Measurements from ENCODE around the gene CYP4F2.
"Not testable (repeated sequence)": the region's sequence is repeated elsewhere in the genome, so short reads cannot be mapped to it uniquely, and the experiment has no call there.

CYP4F2 gene

DNA sequence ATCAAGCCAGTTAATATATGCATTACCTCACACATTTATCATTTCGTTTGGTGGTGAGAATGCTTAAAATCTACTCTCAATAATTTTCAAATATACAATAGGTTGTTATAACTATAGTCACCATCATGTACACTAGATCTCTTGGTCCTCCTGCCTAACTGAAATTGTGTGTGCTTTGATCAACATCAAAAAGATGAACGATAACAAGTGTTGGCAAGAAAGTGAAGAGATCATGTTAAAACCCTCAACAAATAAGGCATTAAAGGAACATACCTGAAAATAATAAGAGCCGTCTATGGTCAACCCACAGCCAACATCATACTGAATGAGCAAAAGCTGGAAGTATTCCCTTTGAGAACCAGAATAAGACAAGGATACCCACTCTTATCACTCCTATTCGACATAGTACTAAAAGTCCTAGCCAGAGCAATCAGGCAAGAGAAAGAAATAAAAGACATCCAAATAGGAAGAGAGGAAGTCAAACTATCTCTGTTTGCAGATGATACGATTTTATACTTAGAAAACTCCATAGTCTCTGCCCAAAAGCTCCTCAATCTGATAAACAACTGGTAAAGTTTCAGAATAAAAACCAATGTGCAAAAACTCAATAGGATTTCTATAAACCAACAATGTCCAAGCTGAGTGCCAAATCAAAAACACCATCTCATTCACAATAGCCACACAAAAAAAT, 54.5 kb downstream of the CYP4F2 start:
- H3K4me1 ChIP-seq (ENCODE audit: insufficient read depth, poor library complexity, severe bottlenecking) = no peaks in the 10 kb centered on the region
- no peak for ATAC-seq (ENCODE audit: low read depth)
- no peak overlapping the region for H3K27ac ChIP-seq (ENCODE audit: poor library complexity, severe bottlenecking)
- TF ChIP-seq, protein P1, sequence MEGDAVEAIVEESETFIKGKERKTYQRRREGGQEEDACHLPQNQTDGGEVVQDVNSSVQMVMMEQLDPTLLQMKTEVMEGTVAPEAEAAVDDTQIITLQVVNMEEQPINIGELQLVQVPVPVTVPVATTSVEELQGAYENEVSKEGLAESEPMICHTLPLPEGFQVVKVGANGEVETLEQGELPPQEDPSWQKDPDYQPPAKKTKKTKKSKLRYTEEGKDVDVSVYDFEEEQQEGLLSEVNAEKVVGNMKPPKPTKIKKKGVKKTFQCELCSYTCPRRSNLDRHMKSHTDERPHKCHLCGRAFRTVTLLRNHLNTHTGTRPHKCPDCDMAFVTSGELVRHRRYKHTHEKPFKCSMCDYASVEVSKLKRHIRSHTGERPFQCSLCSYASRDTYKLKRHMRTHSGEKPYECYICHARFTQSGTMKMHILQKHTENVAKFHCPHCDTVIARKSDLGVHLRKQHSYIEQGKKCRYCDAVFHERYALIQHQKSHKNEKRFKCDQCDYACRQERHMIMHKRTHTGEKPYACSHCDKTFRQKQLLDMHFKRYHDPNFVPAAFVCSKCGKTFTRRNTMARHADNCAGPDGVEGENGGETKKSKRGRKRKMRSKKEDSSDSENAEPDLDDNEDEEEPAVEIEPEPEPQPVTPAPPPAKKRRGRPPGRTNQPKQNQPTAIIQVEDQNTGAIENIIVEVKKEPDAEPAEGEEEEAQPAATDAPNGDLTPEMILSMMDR (IDR thresholded peaks at IDR 0.05; ENCODE audit: poor library complexity, severe bottlenecking) = no peak
- no peaks in the 10 kb centered on the region for H3K36me3 ChIP-seq (ENCODE audit: low read depth)
- no peak for DNase-seq (ENCODE audit: low spot score)
- no peaks in the 10 kb centered on the region for H3K9me3 ChIP-seq (ENCODE audit: severe bottlenecking)
- H3K27me3 ChIP-seq (ENCODE audit: insufficient read depth, poor library complexity, severe bottlenecking) = no peaks in the 10 kb centered on the region
- no peak overlapping the region for H3K4me3 ChIP-seq (ENCODE audit: severe bottlenecking)

DNA sequence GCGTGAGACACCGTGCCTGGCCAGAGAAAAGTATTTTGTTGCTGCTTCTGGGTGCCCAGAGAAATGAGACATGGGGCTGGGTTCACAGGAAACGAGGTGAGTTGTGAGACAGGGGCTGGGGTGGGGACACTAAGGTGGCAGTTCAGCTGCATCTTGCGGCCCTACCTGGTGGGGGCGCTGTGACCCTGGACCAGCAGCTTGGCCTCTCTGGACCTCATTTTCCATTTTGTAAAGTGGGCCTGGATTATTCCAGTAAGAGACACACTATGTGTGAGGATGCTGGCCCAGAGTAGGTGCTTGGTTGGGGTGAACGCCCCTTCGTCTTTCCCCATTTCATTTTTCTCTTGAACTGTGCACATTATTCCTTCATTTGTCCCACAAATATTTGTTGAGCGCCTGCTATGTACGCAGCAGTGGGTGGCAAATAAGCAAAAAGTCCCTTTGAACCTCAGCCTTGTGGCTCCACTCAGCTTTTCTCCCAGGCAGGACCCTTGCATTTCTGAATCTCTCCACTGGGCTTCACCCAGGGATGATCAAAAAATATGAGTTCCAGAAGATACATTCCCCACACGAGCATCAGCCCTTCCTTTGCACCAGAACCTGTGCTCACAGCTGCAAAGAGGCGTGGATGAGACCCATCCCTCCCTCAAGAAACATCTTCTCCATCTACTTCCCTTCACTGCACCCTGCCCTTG, 55.9 kb downstream of the CYP4F2 start:
- H3K4me1 ChIP-seq (ENCODE audit: insufficient read depth, poor library complexity, severe bottlenecking) = peaks cover 6% of the 10 kb centered on the region
- H3K27ac ChIP-seq (ENCODE audit: poor library complexity, severe bottlenecking) = no peak overlapping the region
- DNase-seq (ENCODE audit: low spot score) (no peak), ATAC-seq (ENCODE audit: low read depth) (no peak)
- H3K36me3 ChIP-seq (ENCODE audit: low read depth) = no peaks in the 10 kb centered on the region
- no peak overlapping the region for H3K4me3 ChIP-seq (ENCODE audit: severe bottlenecking)
- H3K9me3 ChIP-seq (ENCODE audit: severe bottlenecking) = no peaks in the 10 kb centered on the region
- H3K27me3 ChIP-seq (ENCODE audit: insufficient read depth, poor library complexity, severe bottlenecking) = no peaks in the 10 kb centered on the region
- TF ChIP-seq, protein P1 (IDR thresholded peaks at IDR 0.05; ENCODE audit: poor library complexity, severe bottlenecking) = no peak

DNA sequence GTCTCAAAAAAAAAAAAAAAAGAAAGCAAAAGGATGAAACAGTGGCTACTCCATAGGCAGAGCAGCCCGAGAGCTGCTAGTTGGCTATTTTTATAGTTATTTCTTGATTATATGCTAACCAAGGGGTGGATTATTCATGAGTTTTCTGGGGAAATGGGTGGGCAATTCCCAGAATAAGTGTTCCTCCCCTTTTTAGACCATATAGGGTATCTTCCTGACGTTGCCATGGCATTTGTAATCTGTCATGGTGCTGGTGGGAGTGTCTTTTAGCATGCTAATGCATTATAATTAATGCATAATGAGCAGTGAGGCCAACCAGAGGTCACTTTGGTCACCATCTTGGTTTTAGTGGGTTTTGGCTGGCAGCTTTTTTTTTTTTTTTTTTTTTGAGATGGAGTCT, 57.0 kb downstream of the CYP4F2 start:
- TF ChIP-seq, protein P1 (IDR thresholded peaks at IDR 0.05; ENCODE audit: poor library complexity, severe bottlenecking) = no peak
- H3K27ac ChIP-seq (ENCODE audit: poor library complexity, severe bottlenecking) = no peak overlapping the region
- H3K4me3 ChIP-seq (ENCODE audit: severe bottlenecking) = no peak overlapping the region
- peaks cover 10% of the 10 kb centered on the region for H3K4me1 ChIP-seq (ENCODE audit: insufficient read depth, poor library complexity, severe bottlenecking)
- ATAC-seq (ENCODE audit: low read depth) (no peak), DNase-seq (ENCODE audit: low spot score) (no peak)
- no peaks in the 10 kb centered on the region for H3K27me3 ChIP-seq (ENCODE audit: insufficient read depth, poor library complexity, severe bottlenecking)
- H3K9me3 ChIP-seq (ENCODE audit: severe bottlenecking) = no peaks in the 10 kb centered on the region
- peaks cover 2% of the 10 kb centered on the region for H3K36me3 ChIP-seq (ENCODE audit: low read depth)

DNA sequence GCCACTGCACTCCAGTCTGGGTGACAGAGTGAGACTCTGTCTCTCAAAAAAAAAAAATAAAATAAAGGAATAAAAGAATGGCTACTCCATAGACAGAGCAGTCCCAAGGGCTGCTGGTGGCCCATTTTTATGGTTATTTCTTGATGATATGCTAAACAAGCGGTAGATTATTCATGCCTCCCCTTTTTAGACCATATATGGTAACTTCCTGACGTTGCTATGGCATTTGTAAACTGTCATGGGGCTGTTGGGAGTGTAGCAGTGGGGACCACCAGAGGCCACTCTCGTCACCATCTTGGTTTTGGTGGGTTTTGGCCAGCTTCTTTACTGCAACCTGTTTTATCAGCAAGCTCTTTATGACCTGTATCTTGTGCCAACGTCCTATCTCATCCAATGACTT, 58.0 kb downstream of the CYP4F2 start:
- H3K4me1 ChIP-seq (ENCODE audit: insufficient read depth, poor library complexity, severe bottlenecking) = peaks cover 20% of the 10 kb centered on the region
- not testable (repeated sequence) for H3K9me3 ChIP-seq (ENCODE audit: severe bottlenecking); ATAC-seq (ENCODE audit: low read depth); H3K27ac ChIP-seq (ENCODE audit: poor library complexity, severe bottlenecking); H3K4me3 ChIP-seq (ENCODE audit: severe bottlenecking); DNase-seq (ENCODE audit: low spot score); H3K27me3 ChIP-seq (ENCODE audit: insufficient read depth, poor library complexity, severe bottlenecking)
- H3K36me3 ChIP-seq (ENCODE audit: low read depth) = peaks cover 11% of the 10 kb centered on the region

DNA sequence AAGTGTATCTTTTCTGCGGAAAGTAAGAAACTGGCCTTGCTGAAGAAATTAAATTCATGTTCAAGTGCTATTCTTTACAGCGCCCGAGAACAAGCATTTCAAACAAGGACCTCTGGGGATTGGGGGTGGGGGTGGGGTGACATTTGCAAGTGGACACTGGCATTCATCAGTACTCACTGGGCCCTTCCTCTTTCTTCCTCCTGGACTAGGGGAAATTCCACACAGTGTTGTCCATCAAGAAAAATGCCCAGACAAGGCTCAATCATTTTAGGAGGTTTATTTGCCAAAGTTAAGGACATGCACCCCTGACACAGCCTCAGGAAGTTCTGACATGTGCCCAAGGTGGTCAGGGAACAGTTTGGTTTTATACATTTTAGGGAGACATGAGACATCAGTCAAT, 59.5 kb downstream of the CYP4F2 start:
- Histone ChIP-seq H3K36me3 (ENCODE audit: low read depth) (peaks cover 20% of the 10 kb centered on the region), H3K27me3 (ENCODE audit: insufficient read depth, poor library complexity, severe bottlenecking) (no peaks in the 10 kb centered on the region), H3K4me3 (ENCODE audit: severe bottlenecking) (no peak overlapping the region), H3K4me1 (ENCODE audit: insufficient read depth, poor library complexity, severe bottlenecking) (peaks cover 20% of the 10 kb centered on the region), H3K27ac (ENCODE audit: poor library complexity, severe bottlenecking) (peak overlapping the region; percentile 99), H3K9me3 (ENCODE audit: severe bottlenecking) (no peaks in the 10 kb centered on the region)
- ATAC-seq (ENCODE audit: low read depth) = no peak
- TF ChIP-seq, protein P1 (IDR thresholded peaks at IDR 0.05; ENCODE audit: poor library complexity, severe bottlenecking) = no peak
- no peak for DNase-seq (ENCODE audit: low spot score)

All from RWPE2 (cell line).